Esophagus squamous epithelium (tissue), 5 donors: ENCODE results near the gene CHST11. TPM values are rescaled to one million over a fixed set of nuclear protein-coding genes. Genes with fewer than 3 reads are reported as not detected.

Experiments
- DNase-seq: peaks from one replicate; lab custom pipeline; 2025; lab: John Stamatoyannopoulos, UW
- H3K27ac ChIP-seq, 4 donors: fragments of 200-600 bp; sonication (generic); one replicate each; pipeline ENCODE4 v1.5.1; 2016 to 2019; ENCODE audit warnings: mild to moderate bottlenecking in 1 of 4
- H3K27me3 ChIP-seq, 4 donors: fragments of 200-600 bp; sonication (generic); 1 replicate in 3 of 4; 2 replicates in 1 of 4; pipeline versions ENCODE4 v1.5.1 to v1.6.0; 2017 to 2021; ENCODE audit warnings: antibody characterized with exemption in 1 of 4
- H3K36me3 ChIP-seq, 3 donors: fragments of 200-600 bp; sonication (generic); one replicate each; pipeline ENCODE4 v1.5.1; 2016 to 2019
- H3K4me1 ChIP-seq, 3 donors: fragments of 200-600 bp; sonication (generic); one replicate each; pipeline ENCODE4 v1.5.1; 2017 to 2019
- H3K4me3 ChIP-seq, 4 donors: fragments of 200-600 bp; sonication (generic); 1 replicate in 3 of 4; 2 replicates in 1 of 4; pipeline ENCODE4 v1.5.1; 2016 to 2019; ENCODE audit warnings: mild to moderate bottlenecking in 2 of 4, moderate library complexity in 1 of 4
- H3K9me3 ChIP-seq, 3 donors: fragments of 200-600 bp; sonication (generic); one replicate each; pipeline ENCODE4 v1.5.1; 2016 to 2019
- POLR2A ChIP-seq, 4 donors: fragments of 450-650 bp; IDR thresholded peaks; one replicate each; pipeline ENCODE4 v1.6.1; 2017; ENCODE audit warnings: antibody characterized with exemption in 4 of 4, mild to moderate bottlenecking in 4 of 4, moderate library complexity in 3 of 4
- WGBS, 2 donors: methylation state at CpG; one replicate each; pipeline ENCODE4 v1.1.5; 2018; 5-methylcytosine and 5-hydroxymethylcytosine counted together
- intact Hi-C: fragments of 100-400 bp; cut with DNase I; formaldehyde crosslinking; loops from one replicate; pipeline ENCODE4 v1.15.0; 2022
- total RNA-seq, 4 donors: library from RNA; depleted of rRNA; stranded (reverse); fragments of >200 nt; gene quantifications; one replicate each; pipeline ENCODE4 v1.1.0, GENCODE V29; 2016
- TF ChIP-seq, protein P1 (sequence below), 6 experiments: fragments of 450-650 bp in 4 of 6; fragments of 200-600 bp in 2 of 6; sonication (generic) in 2 of 6; IDR thresholded peaks; one replicate each; pipeline ENCODE4 v1.5.1; 2016 to 2019; ENCODE audit warnings: antibody characterized with exemption in 6 of 6, mild to moderate bottlenecking in 4 of 6, moderate library complexity in 4 of 6
- donor health status: DM: yes; HTN: yes; CAD: no.

The CHST11 gene
- total RNA-seq, 4 donors from 2014 or later = 6.3 to 12.6 (median 10.3) TPM

- 90% methylated on average over 16 of the region's 16 CpGs for WGBS, 2 donors
- DNase-seq = no peak
- Histone ChIP-seq H3K4me3 (no peak overlapping the region), H3K27ac (no peak overlapping the region), H3K36me3 (no peaks in the 10 kb centered on the region), H3K27me3 (no peaks in the 10 kb centered on the region), H3K4me1 (no peaks in the 10 kb centered on the region), H3K9me3 (no peaks in the 10 kb centered on the region)
- TF ChIP-seq POLR2A (IDR thresholded peaks at IDR 0.05) = no peak
- intact Hi-C loops = no loop called here
Observed at GRCh38 chr12:104627990-104628830, 171.5 kb downstream of the CHST11 start.

DNA sequence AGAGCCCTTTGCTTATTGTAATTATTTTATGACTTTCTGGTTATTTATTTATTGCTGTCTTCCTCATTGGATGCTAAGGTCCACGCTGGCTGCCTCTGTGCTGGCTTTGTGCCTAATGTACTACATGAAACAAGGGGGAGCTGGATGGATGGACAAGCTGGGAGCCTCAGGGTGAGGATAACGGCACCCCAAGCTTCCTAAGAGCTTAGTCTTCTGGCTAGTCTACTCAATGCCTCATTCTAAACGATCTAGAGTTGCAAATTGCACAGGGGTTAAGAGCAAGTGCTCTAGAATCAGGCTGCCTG lies 172.0 kb downstream of the CHST11 start:
- 63 to 91% methylated on average over 2 to 3 of the region's 3 CpGs for WGBS, 2 donors
- DNase-seq = no peak
- no peak for TF ChIP-seq POLR2A (IDR thresholded peaks at IDR 0.05)
- TF ChIP-seq, protein P1, sequence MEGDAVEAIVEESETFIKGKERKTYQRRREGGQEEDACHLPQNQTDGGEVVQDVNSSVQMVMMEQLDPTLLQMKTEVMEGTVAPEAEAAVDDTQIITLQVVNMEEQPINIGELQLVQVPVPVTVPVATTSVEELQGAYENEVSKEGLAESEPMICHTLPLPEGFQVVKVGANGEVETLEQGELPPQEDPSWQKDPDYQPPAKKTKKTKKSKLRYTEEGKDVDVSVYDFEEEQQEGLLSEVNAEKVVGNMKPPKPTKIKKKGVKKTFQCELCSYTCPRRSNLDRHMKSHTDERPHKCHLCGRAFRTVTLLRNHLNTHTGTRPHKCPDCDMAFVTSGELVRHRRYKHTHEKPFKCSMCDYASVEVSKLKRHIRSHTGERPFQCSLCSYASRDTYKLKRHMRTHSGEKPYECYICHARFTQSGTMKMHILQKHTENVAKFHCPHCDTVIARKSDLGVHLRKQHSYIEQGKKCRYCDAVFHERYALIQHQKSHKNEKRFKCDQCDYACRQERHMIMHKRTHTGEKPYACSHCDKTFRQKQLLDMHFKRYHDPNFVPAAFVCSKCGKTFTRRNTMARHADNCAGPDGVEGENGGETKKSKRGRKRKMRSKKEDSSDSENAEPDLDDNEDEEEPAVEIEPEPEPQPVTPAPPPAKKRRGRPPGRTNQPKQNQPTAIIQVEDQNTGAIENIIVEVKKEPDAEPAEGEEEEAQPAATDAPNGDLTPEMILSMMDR (IDR thresholded peaks at IDR 0.05) = no peak
- intact Hi-C loops = no loop called here
- Histone ChIP-seq H3K27me3 (no peaks in the 10 kb centered on the region), H3K4me1 (no peaks in the 10 kb centered on the region), H3K4me3 (no peak overlapping the region), H3K36me3 (no peaks in the 10 kb centered on the region), H3K27ac (no peak overlapping the region), H3K9me3 (no peaks in the 10 kb centered on the region)

DNA sequence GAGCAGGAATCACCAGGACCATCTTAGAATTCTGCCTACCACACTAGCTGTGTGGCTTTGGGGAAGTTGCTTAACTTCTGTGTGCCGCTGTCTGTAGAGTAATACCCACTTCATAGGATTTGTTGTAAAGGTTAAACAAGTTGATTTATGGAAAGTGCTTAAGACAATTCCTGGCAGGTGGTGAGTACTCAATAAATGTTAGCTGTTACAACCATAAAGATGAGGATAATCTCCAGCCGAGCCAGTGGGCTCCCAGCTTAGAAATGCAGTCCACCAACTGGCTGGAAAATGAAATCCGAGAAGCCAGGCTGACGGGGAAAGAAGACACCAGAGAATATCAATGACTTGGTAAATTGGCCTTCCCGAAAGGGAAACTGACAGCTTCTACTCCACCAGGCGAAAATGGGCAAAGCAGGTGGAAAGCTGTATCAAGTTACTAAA lies 173.5 kb downstream of the CHST11 start:
- Histone ChIP-seq H3K4me3 (no peak overlapping the region), H3K27ac (no peak overlapping the region), H3K36me3 (no peaks in the 10 kb centered on the region), H3K4me1 (no peaks in the 10 kb centered on the region), H3K27me3 (no peaks in the 10 kb centered on the region), H3K9me3 (no peaks in the 10 kb centered on the region)
- WGBS, 2 donors = 81 to 85% methylated on average over 6 of the region's 6 CpGs
- intact Hi-C loops = no loop called here
- TF ChIP-seq, protein P1 (IDR thresholded peaks at IDR 0.05) = no peak
- no peak for TF ChIP-seq POLR2A (IDR thresholded peaks at IDR 0.05)
- DNase-seq = no peak

DNA sequence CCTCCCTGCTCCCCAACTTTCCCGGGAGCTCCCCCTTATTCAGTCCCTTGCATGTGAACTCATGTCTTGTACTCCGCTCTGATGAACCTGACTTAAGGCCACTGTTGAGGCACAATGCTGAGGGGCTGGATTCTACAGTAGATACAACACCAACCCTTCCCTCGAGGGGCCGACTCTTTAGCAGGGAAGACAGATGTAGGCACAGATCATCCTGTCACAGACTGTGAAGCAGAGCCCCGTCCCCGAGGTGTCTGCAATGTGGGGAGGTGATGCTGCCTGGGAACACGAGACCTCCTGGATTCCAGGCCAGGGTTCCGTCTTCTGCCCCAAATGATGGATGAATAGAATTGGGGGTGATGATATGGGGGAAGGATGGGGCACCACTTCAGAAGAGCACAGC lies 175.1 kb downstream of the CHST11 start:
- no peak overlapping the region for H3K4me3 ChIP-seq
- no peak for DNase-seq
- H3K27me3 ChIP-seq = no peaks in the 10 kb centered on the region
- H3K4me1 ChIP-seq = no peaks in the 10 kb centered on the region
- TF ChIP-seq, protein P1 (IDR thresholded peaks at IDR 0.05) = no peak
- no peak for TF ChIP-seq POLR2A (IDR thresholded peaks at IDR 0.05)
- H3K27ac ChIP-seq = no peak overlapping the region
- intact Hi-C loops = no loop called here
- H3K9me3 ChIP-seq = no peaks in the 10 kb centered on the region
- 93% methylated on average over 4 to 6 of the region's 8 CpGs for WGBS, 2 donors
- no peaks in the 10 kb centered on the region for H3K36me3 ChIP-seq

DNA sequence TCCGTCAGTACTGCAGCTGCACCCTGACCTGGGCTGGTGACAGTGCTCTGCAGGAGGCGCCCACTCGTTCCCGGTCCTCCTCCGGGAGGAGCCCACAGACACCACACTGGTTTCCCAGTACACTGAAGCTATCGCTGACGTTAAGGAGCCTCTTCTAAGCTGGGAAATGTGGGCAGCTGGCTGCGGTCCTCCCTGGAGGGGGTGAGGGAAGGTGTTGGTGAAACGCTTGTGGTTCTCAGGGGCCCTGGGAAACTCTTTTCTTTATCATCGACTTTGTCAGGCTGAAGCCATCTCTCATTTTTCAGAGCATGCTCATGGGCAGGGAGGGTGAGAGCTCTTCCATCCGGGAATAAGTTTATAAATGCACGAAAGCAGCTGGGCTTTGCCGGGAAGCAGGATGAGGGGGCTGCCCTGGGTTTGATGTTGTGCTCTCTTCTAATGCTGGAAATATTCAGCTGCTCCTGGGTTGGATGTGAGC lies 176.0 kb downstream of the CHST11 start:
- H3K36me3 ChIP-seq = no peaks in the 10 kb centered on the region
- H3K9me3 ChIP-seq = no peaks in the 10 kb centered on the region
- DNase-seq = no peak
- no peaks in the 10 kb centered on the region for H3K27me3 ChIP-seq
- H3K4me3 ChIP-seq = no peak overlapping the region
- peaks cover 0 to 5% (median 0%) of the 10 kb centered on the region in 3 donors for H3K4me1 ChIP-seq
- no peak for TF ChIP-seq POLR2A (IDR thresholded peaks at IDR 0.05)
- TF ChIP-seq, protein P1 (IDR thresholded peaks at IDR 0.05) = no peak
- 60 to 73% methylated on average over 6 to 7 of the region's 13 CpGs for WGBS, 2 donors
- intact Hi-C loops = no loop called here
- no peak overlapping the region for H3K27ac ChIP-seq
